HG03045 (cell line): ENCODE data around the gene ALDH4A1.

ENCODE experiments used
- ATAC-seq: cut with Tn5 transposase; IDR thresholded peaks from one replicate; pipeline ENCODE4 v1.9.1; 2021; ENCODE audit warnings: mild to moderate bottlenecking, moderate library complexity; ENCODE audit not compliant: unreplicated experiment

Gene ALDH4A1

GRCh38 chr1:18902523-18903290 is at the start of gene ALDH4A1:
ALDH4A1 (minus strand) TSS chr1:18902555; CDS start chr1:18902523, 32 bp downstream.
- peak; percentile 92 for ATAC-seq

- peak; percentile 34 for ATAC-seq
These were observed 49.5 kb upstream of the ALDH4A1 start for GRCh38 chr1:18951818-18952391.

GRCh38 chr1:18951416-18951815 is 49.1 kb upstream of the ALDH4A1 start:
- ATAC-seq, result no peak

- no peak for ATAC-seq
These were observed 48.2 kb upstream of the ALDH4A1 start for GRCh38 chr1:18950401-18951026.

- ATAC-seq, result no peak
These were observed 47.5 kb upstream of the ALDH4A1 start for GRCh38 chr1:18949686-18950400.

- ATAC-seq, result no peak
These were observed 46.7 kb upstream of the ALDH4A1 start for GRCh38 chr1:18948913-18949685.

GRCh38 chr1:18948048-18948912 is 45.9 kb upstream of the ALDH4A1 start:
- ATAC-seq, result no peak

- no peak for ATAC-seq
These were observed 45.2 kb upstream of the ALDH4A1 start for GRCh38 chr1:18947570-18947969.

- no peak for ATAC-seq
These were observed 44.4 kb upstream of the ALDH4A1 start for GRCh38 chr1:18946550-18947381.

- ATAC-seq, result no peak
These were observed 43.1 kb upstream of the ALDH4A1 start for GRCh38 chr1:18945401-18945849.

GRCh38 chr1:18944810-18945209 is 42.5 kb upstream of the ALDH4A1 start:
- ATAC-seq, result no peak

- no peak for ATAC-seq
These were observed 41.7 kb upstream of the ALDH4A1 start for GRCh38 chr1:18943914-18944572.

- no peak for ATAC-seq
These were observed 40.8 kb upstream of the ALDH4A1 start for GRCh38 chr1:18943162-18943561.

- ATAC-seq, result no peak
These were observed 40.0 kb upstream of the ALDH4A1 start for GRCh38 chr1:18942340-18942739.

- no peak for ATAC-seq
These were observed 39.1 kb upstream of the ALDH4A1 start for GRCh38 chr1:18941221-18942141.

- no peak for ATAC-seq
These were observed 38.1 kb upstream of the ALDH4A1 start for GRCh38 chr1:18940303-18941020.
